TTC549 (cell line): ENCODE data around the gene RADIL.
"Not testable (repeated sequence)": the region's sequence is repeated elsewhere in the genome, so short reads cannot be mapped to it uniquely, and the experiment has no call there.

Experiments used
- FAIRE-seq: peaks from 2 replicates; lab custom pipeline; 2012; peaks lifted over from hg19 to GRCh38; lab: Jason Lieb, UNC

The RADIL gene

GRCh38 chr7:4806983-4807597 lies 76.4 kb downstream of the RADIL start:
- FAIRE-seq: no peak

GRCh38 chr7:4805984-4806300 lies 77.6 kb downstream of the RADIL start:
- no peak for FAIRE-seq

GRCh38 chr7:4805110-4805983 lies 78.2 kb downstream of the RADIL start:
- no peak for FAIRE-seq

GRCh38 chr7:4803397-4804241 lies 79.9 kb downstream of the RADIL start:
- no peak for FAIRE-seq

GRCh38 chr7:4802577-4802976 lies 80.9 kb downstream of the RADIL start:
- not testable (repeated sequence) for FAIRE-seq

GRCh38 chr7:4801839-4802231 lies 81.7 kb downstream of the RADIL start:
- FAIRE-seq: no peak

- FAIRE-seq: no peak
Observed at GRCh38 chr7:4800926-4801838, 82.3 kb downstream of the RADIL start.

GRCh38 chr7:4800487-4800886 lies 83.0 kb downstream of the RADIL start:
- no peak for FAIRE-seq

GRCh38 chr7:4799508-4800268 lies 83.8 kb downstream of the RADIL start:
- no peak for FAIRE-seq

GRCh38 chr7:4798706-4799235 lies 84.7 kb downstream of the RADIL start:
- FAIRE-seq: no peak

GRCh38 chr7:4797858-4798705 lies 85.4 kb downstream of the RADIL start:
- no peak for FAIRE-seq

- no peak for FAIRE-seq
Observed at GRCh38 chr7:4796453-4796852, 87.1 kb downstream of the RADIL start.

- no peak for FAIRE-seq
Observed at GRCh38 chr7:4794591-4795350, 88.7 kb downstream of the RADIL start.

- FAIRE-seq: not testable (repeated sequence)
Observed at GRCh38 chr7:4794171-4794570, 89.3 kb downstream of the RADIL start.

GRCh38 chr7:4793385-4793993 lies 90.0 kb downstream of the RADIL start:
- not testable (repeated sequence) for FAIRE-seq

- no peak for FAIRE-seq
Observed at GRCh38 chr7:4792537-4793126, 90.9 kb downstream of the RADIL start.

GRCh38 chr7:4791738-4792536 lies 91.6 kb downstream of the RADIL start:
- no peak for FAIRE-seq
